NCI-H2171 (cell line): ENCODE results near the gene IL16.

Experiments
- DNase-seq: peaks from one replicate; lab custom pipeline; 2025; lab: John Stamatoyannopoulos, UW

IL16 gene

GRCh38 chr15:81275711-81276392 lies 79.2 kb downstream of the IL16 start:
- DNase-seq = no peak

- DNase-seq = no peak
Measured at GRCh38 chr15:81276967-81277366, 80.3 kb downstream of the IL16 start.

- DNase-seq = no peak
Measured at GRCh38 chr15:81277851-81278250, 81.2 kb downstream of the IL16 start.

- DNase-seq = no peak
Measured at GRCh38 chr15:81278306-81279029, 81.8 kb downstream of the IL16 start.

GRCh38 chr15:81279621-81280485 lies 83.2 kb downstream of the IL16 start:
- no peak for DNase-seq

- no peak for DNase-seq
Measured at GRCh38 chr15:81280696-81281455, 84.2 kb downstream of the IL16 start.

- no peak for DNase-seq
Measured at GRCh38 chr15:81281456-81281735, 84.7 kb downstream of the IL16 start.

GRCh38 chr15:81281766-81282605 lies 85.3 kb downstream of the IL16 start:
- no peak for DNase-seq

GRCh38 chr15:81282606-81282895 lies 85.9 kb downstream of the IL16 start:
- no peak for DNase-seq

- no peak for DNase-seq
Measured at GRCh38 chr15:81282911-81283310, 86.2 kb downstream of the IL16 start.

GRCh38 chr15:81284256-81285031 lies 87.8 kb downstream of the IL16 start:
- no peak for DNase-seq

- DNase-seq = no peak
Measured at GRCh38 chr15:81285461-81285860, 88.8 kb downstream of the IL16 start.

GRCh38 chr15:81286621-81287121 lies 90.0 kb downstream of the IL16 start:
- DNase-seq = no peak

- no peak for DNase-seq
Measured at GRCh38 chr15:81288040-81288439, 91.4 kb downstream of the IL16 start.

- no peak for DNase-seq
Measured at GRCh38 chr15:81288616-81289015, 91.9 kb downstream of the IL16 start.

- DNase-seq = no peak
Measured at GRCh38 chr15:81289910-81290309, 93.2 kb downstream of the IL16 start.

GRCh38 chr15:81291916-81292522 lies 95.3 kb downstream of the IL16 start:
- no peak for DNase-seq

GRCh38 chr15:81292523-81293001 lies 95.9 kb downstream of the IL16 start:
- no peak for DNase-seq

- no peak for DNase-seq
Measured at GRCh38 chr15:81293728-81294515, 97.2 kb downstream of the IL16 start.
